DMS79 treated with DMSO at 0.1 percent for 48 hours (cell line): ENCODE results near the gene RBM8A.
"Not testable (repeated sequence)": the region's sequence is repeated elsewhere in the genome, so short reads cannot be mapped to it uniquely, and the experiment has no call there.

Source experiments
- DNase-seq: peaks from one replicate; lab custom pipeline; 2025; lab: John Stamatoyannopoulos, UW

Gene RBM8A

DNA sequence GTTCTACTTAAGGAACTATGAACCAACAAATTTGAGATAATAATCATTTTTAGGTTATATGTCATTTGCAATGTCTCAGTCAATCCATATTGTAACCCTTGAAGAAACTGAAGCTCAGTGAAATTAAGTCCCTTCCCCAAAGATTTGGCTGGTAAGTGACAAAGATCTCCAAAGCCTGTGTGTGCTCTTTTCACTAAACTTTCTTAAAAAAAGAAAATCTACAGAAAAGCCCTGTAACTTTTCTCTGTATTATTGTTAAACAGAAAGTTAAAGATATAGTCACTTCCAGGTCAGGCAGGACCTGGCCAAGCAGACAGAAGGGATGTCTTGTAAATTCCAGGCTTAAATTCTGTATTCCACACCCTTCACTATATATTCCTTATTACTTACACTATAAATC, 29.1 kb upstream of the RBM8A start:
- no peak for DNase-seq

DNA sequence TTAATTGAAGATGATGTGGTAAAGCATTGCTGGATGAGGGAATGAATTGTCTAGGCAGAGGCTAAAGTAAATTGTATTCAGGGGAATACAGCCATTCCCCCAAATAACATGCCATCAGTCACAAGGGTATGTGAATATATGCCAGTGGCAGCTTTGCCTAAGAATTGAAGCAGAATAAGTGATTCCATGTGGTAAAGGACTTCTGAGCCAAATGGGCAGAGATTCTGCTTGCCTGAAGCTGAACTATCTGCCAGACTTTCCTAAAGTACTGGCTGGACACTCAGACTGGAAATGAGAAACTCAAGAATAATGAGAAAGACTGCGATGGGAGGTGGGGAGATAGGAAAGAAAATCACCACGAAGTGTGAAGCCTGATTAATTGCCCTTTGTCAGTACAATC, 28.2 kb upstream of the RBM8A start:
- DNase-seq = no peak

DNA sequence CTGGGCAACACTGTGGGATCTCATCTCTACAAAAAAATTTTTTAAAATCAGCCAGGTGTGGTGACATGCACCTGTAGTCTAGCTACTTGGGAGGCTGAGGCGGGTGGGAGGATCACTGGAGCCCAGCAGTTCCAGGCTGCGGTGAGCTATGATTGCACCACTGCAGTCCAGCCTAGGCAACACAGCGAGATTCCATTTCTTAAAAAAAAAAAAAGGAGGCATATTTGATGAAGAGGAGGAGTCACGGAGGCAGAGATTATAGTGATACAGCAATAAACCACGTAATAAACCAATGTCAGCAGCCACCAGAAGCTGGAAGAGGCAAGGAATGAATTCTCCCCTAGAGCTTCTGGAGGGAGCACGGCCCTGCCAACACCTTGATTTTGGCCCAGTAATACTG, 26.6 kb upstream of the RBM8A start:
- no peak for DNase-seq

DNA sequence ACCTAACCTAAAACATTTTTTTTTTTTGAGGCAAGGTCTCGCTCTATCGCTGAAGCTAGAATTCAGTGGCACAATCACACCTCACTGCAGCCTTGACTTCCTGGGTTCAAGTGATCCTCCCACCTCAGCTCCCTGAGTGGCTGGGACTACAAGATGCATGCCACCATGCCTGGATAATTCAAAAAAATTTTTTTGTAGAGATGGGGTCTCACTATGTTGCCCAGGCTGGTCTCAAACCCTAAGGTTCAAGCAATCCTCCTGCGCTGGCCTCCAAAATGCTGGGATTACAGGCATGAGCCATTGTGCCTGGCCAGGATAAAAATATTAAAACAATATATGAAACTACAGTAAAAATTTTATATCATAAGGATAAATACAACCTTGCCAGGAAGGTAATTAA, 25.6 kb upstream of the RBM8A start:
- no peak for DNase-seq

DNA sequence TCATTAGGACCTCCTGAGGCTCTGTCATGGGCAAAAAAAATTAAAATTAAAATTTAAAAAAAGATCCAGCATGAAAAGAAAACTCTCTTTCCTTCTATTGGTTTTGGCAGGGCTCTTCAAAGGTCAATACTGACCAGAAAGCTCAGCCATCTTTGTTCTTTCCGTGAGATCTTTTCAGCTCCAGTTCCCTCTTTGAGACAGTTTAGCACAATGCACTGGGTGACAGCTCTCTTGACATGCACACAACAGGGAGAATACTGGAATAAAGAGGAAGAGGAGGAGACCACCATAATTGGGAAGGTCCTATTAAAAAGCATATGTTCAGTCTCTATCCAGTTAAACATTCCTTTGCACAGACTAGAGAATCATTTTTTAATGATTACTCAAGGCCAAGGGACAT, 24.2 kb upstream of the RBM8A start:
- no peak for DNase-seq

DNA sequence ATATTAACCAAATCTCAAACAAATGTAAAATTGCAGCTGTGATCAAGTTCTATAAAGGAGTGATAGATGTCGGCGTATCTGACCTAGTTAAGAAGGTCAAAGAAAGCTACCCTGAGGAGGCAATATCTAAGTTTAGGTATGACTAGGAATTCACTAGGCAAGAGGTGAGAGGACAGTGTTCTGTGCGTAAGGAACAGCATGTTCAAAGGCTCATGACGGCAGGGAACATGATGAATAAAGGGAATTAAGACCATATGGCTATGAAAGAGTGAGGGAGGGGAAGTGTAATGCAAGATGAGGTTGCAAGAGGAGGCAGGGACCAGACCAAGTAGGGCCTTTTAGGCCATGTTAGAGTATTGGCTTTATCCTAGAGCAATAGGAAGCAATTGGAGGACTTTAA, 21.9 kb upstream of the RBM8A start:
- DNase-seq = no peak

DNA sequence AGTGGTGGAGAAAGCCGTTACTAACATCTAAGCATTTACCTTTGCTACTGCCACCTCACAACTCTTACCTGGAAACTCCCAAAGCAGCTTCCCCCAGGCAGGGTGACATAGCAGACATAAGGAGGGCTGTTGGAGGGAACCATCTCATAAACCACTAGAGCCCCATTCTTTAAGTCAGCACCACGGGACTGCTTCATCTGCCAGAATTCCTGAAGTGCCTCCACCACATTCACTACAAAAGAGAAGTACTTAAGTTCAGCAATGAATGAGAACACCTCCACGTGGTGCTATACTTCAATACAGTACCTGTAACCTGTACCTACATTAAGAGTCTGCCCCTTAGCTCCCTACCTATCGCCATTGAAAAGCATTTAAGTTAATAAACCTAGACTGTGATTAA, 20.3 kb upstream of the RBM8A start:
- DNase-seq = no peak

DNA sequence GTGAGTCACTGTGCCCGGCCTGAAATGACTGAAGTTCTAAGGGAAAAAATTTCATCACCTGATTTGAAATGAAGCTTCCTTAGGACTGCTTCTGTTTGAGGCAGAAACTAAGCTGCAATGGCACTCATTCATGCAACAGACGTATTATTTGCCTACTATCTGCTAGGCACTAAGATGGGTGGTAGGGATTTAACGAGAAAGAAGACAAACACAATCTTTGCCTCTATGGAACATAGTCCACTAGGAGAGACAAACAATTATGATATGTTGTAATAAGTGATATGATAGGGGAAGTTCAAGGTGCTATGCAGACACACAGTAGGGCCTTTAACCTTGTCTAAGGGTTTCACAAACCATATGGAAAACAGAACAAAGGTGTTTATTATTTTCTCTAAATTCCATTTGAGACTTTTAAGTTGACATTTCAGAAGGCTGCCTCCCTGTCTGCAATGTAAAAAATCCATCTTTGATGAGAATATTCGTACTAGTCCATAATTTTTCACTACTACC, 19.2 kb upstream of the RBM8A start:
- DNase-seq = no peak

DNA sequence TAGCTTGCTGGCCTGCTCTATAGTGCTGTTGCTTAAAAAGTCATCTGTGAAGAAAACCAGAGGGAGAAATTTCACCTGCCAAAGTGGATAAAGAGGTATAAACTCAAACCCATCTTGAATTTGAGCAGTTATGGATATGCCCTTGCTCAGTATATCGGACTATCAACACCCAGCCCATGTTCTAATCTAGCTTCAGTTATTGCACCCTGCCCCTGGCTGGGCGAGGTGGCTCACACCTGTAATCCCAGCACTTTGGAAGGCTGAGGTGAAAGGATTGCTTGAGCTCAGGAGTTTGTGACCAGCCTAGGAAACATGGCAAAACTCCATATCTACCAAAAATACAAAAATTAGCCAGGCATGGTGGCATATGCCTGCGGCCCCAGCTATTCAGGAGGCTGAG, 17.2 kb upstream of the RBM8A start:
- no peak for DNase-seq

DNA sequence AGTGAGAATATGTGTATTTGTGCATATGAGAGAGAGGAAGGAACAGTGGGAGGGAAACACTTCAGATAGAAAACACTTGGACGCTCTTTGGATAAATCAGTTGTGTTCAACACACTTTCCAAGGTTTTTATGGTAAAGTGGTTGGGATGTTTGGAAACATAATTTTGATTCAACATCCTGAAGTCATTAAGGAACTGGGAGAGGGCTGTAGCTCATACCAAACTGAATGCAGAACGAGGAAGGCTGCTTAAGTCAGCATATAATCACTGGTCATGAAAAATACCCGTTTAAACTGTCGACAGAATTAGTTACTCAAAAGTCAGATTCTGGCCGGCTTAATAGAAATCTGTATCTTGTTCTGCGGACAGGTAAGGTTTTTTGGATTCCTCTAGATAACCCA, 15.6 kb upstream of the RBM8A start:
- DNase-seq = no peak

DNA sequence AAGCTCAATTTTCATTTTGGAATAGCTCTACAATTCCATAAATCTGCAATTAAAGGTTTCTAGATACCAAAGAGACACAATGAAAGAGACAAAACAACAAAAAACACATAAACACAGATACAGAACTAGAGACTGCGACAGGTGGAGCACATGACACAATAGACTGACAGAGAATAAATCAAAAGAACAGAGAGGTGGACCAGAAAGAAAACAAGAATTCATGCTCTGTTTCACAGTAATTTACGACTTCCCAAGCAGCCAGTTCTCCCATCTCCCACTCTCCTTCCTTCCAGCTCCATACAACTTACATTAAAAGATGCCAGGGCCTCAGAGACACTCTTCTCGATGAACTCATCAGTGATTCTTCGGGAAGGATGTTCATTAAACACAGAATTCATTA, 15.1 kb upstream of the RBM8A start:
- DNase-seq = no peak

DNA sequence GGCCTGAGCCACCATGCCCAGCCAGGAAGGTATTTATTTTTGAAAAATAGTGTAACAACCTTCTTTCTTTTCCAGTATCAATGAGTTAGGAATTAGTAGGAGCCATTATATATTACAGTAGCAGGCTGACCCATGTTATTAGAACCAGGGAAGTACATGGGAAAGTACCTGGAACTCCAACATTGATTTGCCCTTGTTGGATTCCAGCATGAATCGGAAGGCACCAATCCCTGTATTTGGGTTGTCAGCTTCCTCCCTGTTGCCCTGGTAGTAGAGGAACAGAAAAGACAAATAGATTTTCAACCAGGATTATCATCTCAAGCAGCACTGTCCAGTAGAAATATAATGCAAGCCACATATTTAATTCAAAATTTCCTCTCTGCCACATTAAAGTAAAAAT, 10.2 kb upstream of the RBM8A start:
- no peak for DNase-seq

DNA sequence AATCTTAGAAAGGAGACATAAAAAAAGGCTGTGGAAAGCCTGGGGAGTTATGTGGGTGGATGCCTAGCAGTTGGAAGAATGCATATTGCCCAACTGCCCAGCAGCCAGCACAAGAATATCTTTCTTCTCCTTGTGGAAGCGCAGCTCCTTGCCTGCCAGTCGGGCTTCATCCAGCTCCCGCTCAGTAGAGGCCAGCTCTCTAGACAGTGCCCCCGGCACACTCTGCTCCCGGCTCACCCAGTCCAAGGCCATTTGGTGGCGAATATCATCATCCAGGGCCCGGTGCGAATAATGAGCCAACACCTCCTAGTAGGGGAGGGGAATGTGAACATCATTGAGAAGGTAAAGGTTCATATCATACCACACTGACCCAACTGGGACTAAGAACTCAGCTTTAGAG, 9.0 kb upstream of the RBM8A start:
- no peak for DNase-seq

DNA sequence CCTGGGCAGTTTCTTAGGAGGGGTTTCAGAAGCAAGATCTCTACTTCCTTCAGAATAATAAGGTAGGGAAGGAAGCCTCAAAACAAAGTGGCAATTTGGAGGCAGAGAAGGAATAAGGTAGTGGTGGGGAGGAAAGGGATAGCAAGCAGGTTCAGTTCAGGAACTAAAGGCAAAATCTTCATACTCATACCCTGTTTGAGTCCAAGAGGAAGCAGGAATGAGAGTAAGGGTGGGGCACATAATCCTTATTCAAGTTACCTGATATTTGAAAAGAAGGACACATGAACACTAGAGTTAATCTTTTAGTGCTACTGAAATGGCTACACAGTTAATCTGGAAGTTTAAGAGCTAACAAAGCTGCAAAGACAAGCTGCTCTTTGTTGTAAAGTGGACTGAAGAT, 8.4 kb upstream of the RBM8A start:
- no peak for DNase-seq

DNA sequence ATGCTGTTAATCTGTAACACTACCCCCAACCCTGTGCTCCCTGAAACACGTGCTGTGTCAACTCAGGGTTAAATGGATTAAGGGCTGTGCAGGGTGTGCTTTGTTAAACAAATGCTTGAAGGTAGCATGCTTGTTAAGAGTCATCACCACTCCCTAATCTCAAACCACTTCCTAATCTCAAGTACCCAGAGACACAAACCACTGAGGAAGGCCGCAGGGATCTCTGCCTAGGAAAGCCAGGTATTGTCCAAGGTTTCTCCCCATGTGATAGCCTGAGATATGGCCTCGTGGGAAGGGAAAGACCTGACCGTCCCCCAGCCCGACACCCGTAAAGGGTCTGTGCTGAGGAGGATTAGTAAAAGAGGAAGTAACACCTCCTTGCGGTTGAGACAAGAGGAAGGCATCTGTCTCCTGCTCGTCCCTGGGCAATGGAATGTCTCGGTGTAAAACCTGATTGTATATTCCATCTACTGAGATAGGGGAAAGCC, 5.3 kb upstream of the RBM8A start:
- DNase-seq = not testable (repeated sequence)

DNA sequence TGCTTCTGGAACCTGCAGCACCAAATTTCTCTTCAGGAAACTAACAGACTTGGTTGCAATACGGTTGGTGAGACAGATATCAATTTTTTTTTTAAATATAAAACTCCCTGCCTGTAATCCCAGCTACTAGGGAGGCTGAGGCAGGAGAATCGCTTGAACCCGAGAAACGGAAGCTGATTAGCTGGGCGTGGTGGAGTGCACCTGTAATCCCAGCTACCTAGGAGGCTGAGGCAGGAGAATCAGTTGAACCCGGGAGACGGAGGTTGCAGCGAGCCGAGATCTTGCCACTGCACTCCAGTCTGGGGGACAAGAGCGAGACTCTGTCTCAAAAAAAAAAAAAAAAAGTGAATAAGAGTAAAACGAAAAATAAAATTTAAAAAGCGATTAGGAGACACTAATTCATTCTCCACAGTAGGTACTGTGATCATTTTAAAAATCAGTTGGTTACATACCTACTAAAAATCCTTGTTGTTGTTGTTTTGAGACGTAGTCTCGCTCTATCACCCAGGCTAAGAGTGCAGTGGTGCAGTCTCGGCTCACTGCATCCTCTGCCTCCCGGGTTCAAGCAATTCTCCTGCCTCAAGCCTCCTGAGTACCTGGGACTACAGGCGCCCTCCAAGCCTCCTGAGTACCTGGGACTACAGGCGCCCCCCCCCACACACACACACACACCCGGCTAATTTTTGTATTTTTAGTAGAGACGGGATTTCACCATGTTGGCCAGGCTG, 796 bp upstream of the RBM8A start:
- DNase-seq = peak; percentile 71

DNA sequence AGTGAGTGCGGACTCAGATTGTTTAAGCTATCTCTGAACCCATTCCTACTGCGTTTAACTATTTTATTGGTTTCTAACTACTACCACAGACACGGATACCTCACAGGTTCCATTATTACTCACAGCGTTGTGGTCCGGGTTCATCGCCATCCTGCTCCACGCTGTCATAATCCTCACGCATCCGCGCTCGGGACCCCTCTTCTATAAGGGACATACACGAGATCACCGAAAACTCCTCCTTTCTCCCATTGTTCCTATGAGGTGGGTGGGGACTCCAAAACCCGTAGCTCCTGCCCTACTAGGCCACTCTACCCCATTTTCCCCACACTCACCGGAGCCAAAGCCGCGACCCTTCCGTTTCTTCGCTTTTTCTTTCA, 610 bp downstream of the RBM8A start:
- DNase-seq = no peak

DNA sequence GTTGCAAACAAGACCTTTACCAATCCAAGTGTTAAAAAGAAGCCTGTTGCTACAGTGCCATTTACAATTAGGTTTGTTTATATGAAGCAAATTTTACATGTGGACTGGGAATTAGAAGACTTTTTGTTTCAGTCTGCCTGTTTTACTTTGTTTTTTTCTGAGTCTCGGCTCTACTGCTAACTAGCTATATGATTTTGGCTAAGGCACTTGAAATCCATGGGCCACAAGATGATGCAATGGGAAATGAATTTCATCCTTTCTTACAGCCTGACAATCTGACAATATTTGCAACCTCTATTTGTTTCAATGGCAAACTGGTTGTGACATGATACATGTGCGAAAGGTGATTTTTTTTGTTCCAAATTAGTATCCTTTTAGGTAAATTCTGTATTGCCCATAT, 5.0 kb downstream of the RBM8A start:
- DNase-seq = no peak

DNA sequence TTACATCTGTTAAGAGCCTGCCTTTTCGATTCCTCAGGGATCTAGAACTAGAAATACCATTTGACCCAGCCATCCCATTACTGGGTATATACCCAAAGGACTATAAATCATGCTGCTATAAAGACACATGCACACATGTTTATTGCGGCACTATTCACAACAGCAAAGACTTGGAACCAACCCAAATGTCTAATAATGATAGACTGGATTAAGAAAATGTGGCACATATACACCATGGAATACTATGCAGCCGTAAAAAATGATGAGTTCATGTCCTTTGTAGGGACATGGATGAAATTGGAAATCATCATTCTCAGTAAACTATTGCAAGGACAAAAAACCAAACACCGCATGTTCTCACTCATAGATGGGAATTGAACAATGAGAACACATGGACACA, 7.0 kb downstream of the RBM8A start:
- DNase-seq = not testable (repeated sequence)

DNA sequence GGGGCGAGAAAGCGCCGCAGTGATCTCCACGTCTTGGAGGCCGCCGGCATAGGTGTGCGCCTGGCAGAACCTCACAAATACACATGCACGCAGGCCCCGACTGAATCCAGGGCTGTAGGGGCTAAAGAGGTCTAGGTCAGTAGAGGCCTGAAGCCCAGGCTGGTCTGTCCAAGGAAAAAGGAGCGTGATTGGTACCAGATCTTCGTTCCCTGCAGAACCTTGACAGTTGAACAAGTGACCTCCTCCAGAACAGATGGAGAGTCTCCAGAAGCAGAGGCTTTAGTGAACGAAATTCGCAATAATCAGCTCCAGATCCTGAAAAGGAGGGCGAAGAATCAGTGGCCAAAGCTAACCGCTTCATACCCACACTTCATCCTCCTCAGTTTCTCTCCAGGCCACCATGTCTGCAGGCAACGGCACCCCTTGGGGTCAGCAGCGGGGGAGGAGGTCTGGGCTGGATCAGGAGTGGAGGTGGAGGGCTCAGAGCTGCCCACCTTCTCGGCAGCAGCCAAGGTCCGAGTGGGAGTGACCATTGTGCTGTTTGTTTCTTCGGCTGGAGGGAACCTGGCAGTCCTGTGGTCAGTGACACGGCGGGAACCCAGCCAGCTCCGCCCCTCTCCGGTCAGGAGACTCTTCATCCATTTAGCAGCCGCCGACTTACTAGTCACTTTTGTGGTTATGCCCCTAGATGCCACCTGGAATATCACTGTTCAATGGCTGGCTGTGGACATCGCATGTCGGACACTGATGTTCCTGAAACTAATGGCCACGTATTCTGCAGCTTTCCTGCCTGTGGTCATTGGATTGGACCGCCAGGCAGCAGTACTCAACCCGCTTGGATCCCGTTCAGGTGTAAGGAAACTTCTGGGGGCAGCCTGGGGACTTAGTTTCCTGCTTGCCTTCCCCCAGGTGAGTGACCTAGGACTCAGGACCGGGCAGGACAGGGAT, 8.0 kb downstream of the RBM8A start:
- peak; percentile 24 for DNase-seq

DNA sequence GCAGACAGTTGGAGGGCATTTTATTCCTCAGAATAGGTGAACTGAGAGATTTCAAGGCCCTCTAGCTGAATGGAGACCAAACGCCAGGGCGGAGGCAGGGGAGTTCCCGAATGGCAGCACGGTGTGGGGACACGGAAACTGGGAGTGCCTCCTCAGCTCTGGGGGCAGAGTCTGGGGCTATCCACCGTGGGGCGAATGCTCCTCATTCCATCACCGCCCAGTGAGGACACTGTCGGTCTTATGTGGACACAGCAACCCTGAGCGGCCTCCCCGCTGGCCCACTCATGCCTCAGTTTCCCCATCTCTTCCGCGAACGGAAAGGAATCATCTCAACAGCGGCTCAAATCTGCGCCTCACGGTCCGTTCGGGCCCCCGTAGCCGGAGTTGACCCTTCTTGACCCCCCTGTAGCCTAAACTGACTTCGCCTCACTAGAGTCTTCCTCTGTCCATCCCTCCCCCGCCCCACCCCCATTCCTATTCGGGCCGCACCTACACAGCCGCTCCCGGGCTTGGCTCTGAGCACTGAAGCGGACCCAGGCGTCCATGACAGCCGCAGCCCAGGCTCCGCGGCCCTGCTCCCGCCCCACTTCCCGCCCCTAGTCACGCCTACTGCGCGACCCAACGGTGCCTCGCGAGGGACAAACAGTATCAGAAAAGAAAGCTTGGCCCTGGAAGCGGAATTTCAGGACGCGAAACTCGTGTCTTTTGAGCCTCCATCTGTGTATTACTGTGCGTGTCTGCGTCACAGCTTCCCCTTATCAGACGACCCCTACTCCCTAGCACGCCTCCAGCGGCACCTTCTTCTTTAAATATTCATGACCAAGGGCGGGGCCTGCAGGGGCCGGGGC, 8.9 kb downstream of the RBM8A start, which contains the start of gene PEX11B:
Gene PEX11B (minus strand): TSS at position 574 of the 848 bp plus-strand sequence. CDS start 29 bp downstream, at position 545.
- DNase-seq = peak; percentile 83

DNA sequence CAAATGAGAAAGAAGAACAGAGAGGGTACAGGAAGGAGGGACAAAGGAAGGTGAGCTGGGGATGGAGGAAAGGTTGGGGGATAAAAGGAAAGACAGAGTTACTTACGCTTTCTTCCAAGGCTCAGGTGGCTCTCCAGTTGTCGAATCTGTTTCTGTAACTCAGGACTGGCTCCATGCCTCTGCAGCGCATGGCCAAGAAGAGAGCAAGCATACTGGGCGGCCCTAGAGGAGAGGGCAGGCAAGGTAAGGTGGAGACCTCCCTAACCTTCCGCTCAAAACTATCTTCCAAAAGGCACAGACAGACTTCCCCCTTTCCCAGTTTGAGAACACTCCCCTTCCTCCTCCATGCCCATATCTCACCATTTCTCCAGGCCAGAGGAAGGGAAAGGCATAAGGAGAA, 9.7 kb downstream of the RBM8A start:
- no peak for DNase-seq
